Raji (cell line): ENCODE measurements around the gene TGM2.

Source experiments
- POLR2A ChIP-seq: IDR thresholded peaks from 2 replicates; pipeline ENCODE4 v1.6.1; 2011; ENCODE audit warnings: low read depth, low read length, control low read depth; ENCODE audit not compliant: insufficient read depth

Gene TGM2

DNA sequence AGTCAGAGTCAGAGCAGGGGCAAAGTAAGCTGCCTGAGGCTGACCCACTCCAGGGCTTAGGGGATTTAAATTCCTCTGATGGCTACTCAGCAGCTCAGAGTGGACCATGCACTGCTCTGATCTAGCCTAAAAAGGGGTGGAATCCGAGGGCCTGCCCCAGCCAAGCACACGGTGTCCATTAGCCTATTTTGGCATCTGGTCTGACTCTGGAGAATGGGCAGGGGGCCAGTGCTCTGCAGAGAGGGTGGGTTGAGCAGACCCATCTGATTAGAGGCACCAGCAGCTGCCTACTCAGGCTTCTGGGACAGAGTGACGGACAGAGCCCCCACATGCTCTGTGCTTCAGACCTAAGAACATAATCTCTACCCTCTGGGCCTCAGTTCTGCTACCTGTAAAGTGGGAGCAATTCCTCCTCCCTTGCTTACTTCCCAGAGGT lies 25.9 kb upstream of the TGM2 start:
- TF ChIP-seq POLR2A: no peak

DNA sequence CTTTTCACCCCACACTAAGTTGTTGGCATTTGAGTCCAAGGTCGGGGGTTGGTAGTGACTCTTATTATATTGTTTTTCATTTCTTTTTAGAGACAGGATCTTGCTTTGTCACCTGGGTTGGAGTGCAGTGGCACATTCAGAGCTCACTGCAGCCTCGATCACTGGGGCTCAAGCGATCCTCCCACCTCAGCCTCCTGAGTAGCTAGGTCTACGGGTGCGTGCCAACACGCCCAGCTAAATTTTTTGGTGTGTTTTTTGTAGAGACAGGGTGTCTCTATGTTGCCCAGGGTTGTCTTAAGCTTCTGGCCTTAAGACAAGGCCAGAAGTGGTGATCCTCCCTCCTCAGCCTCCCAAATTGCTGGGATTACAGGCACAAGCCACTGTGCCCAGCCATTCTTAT lies 25.1 kb upstream of the TGM2 start:
- no peak for TF ChIP-seq POLR2A

DNA sequence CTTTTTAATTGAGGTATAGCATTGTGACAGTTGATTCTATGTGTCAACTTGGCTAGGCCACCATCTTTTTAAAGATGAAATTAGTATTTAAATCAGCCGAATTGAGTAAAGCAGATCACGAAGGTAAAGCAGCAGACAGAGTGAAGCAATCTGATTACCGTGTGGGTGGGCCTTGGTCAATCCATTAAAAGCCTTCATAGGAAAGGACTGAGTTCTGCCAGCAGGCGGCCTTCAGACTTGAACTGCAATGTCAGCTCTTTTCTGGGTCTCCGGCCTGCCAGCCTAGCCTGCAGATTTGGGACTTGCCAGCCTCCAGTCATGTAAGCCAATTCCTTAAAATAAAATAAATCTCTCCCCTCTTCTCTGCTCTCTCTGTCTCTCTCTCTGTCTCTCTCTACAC lies 22.4 kb upstream of the TGM2 start:
- no peak for TF ChIP-seq POLR2A

DNA sequence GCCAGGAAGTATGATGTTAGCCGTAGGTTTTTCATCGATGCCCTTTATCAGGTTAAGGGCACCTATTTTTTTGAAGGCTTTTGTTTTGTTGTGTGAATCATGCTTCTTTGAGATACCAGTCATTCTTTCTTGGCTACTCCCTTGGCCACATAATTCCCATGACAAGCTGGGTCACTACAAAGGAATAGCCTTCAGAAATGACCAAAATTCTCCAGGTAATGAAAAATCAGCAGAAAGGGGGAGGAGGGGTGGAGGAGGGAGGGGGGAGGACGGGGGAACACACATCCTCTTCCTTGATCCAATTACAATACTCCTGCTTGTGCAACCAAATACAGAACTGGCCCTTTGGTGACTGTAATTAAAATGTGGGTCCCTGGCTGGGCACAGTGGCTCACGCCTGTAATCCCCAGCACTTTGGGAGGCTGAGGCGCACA lies 21.7 kb upstream of the TGM2 start:
- TF ChIP-seq POLR2A: no peak

DNA sequence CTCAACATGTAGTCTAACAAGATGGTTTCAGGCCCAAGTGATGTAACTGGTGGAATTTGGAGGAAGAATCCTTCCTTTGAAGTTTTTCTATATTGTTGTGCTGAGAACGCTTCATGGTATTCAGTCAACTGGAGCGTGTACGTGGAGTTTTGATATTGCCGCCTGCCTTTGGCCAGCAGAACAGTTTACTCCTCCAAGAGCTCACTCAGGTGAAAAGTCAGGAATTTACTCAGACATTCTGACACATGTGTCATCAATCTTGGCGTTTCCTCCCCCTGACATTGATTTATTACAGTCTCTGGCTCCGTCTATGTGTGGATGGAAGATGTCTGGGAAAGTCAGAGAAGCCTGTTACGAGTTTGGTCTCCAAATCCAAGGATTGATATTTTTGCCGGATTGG lies 19.0 kb upstream of the TGM2 start:
- TF ChIP-seq POLR2A: no peak

DNA sequence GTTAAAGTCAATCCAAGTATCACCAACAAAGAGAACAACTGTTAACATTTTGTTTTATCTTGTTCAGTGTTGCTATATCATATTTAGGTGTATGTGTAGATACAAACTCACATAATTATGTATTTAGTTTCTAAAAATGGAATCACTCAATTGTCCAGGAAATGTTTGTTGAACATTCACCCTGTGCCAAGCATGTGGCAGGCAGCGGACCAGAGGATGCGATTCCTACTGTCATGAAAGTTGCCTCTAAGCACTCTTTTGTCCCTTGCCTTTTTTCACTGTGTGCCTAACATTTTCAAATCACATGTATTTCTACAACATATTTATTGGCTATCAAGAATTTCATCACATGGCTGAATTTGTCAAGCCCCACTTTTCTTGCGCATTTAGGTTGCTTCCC lies 16.9 kb upstream of the TGM2 start:
- no peak for TF ChIP-seq POLR2A

DNA sequence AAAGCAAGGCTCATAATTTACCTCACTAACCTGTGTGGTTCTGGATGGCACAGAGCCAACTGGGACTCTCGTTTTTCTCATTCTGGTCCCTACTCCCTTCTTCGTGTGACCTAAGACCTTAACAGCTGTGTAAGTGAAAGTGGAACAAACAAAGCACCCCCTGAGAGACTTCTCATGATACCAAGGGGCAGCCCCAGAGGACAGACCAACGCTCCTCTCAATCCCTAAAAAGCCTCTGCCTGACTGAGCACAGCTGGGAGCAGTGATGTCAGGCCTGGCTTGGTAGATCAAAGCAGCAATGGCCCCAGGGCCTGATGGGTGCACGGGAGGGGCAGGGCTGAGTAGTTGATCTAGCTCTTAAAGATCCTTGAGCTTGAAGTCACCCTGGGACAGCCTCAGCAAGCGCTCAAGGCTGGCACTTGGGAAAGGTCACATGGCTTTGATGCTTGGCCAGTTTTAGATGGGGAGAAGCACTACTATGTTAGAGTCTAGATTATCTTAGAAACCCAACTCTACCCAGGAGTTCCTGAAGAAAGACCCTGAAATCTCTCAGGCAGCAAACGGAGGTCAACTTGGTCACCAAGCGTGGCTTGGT lies 16.2 kb upstream of the TGM2 start:
- TF ChIP-seq POLR2A: no peak

DNA sequence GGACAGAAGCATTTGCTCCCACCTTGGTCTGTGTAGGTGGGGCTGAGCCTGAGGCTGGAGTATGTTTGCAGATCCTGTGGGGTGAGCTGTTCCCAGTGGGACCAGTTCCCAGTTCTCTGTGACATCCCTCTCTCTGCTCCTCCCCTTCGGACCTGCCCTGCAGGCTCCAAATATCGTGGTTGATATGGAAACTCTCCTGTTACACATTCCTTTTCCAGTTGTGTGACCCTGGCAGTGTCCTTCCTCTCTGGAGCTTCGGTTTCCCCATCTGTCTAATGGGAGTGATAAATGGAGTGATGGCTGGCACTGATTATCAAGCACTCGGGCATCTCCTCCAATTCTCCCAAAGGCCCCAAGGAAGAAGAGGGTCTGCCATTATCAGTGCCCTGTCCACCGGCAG lies 15.7 kb upstream of the TGM2 start:
- TF ChIP-seq POLR2A: no peak

DNA sequence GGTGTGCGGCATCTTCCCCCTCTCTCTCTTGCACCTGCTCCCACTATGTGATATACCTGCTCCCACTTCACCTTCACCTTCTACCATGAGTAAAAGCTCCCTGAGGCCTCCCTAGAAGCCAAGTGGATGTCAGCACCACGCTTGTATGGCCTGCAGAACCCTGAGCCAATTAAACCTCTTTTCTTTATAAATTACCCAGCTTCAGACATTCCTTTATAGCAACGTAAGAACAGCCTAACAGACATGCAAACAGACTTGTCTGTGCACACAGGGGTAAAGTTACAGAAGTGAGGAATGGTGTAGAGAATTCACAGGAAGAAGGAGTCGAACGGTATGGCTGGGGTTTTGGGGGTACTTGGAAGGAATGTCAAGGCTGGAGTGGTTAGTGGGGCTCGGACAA lies 14.8 kb upstream of the TGM2 start:
- no peak for TF ChIP-seq POLR2A

DNA sequence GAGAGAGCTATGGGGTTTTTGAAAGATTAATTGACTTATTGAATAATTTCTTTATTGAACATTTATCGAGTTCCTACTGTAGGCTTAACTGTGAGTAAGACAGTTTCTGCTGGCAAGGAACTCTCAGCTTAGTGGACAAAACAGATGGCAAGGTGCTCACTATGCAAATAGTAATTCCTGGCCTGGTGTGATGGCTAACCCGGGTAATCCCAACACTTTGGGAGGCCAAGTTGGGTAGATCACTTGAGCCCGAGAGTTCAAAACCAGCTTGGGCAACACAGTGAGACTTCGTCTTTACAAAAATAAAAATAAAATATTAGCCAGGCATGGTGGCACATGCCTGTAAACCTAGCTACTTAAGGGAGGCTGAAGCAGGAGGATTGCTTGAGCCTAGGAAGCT lies 13.5 kb upstream of the TGM2 start:
- TF ChIP-seq POLR2A: no peak

DNA sequence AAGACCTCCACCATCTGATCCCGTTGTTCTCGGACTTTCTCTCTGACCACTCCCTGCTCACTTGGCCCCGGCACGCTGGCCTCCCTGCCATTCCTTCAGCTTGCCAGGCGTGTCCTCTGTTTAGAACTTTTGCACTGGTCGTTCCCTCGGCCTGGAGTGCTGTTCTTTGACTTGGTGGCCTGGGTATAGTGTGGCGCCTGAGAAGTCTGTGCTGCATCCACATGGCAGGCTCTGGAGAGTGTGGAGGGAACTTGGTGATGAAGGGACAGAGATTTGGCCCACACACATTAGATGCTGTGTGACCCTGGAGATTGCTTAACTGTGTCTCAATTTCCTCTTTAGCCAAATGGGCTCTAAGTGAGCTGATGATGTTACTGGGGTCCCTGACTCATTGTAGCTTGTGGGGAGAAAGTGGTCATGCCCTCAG lies 13.0 kb upstream of the TGM2 start:
- TF ChIP-seq POLR2A: no peak

DNA sequence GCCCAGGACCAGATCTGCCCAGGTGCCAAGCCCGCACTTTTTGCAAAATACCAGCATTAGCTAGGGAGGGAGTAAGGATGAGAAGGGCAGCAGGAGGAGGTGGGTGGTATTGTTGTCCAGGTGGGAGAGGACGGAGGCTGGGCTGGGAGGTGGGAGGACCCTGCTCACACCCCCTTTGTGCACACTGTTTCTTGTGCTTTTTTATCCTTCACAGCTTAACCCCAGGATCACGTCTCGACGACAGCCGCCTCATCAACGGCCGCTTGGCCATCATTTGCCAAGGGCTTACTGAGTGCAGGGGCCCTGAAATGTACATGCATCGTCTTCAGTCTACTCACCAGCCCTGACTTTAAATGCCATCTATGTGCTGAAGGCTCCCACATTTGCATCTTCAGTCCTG lies 12.1 kb upstream of the TGM2 start:
- no peak for TF ChIP-seq POLR2A

DNA sequence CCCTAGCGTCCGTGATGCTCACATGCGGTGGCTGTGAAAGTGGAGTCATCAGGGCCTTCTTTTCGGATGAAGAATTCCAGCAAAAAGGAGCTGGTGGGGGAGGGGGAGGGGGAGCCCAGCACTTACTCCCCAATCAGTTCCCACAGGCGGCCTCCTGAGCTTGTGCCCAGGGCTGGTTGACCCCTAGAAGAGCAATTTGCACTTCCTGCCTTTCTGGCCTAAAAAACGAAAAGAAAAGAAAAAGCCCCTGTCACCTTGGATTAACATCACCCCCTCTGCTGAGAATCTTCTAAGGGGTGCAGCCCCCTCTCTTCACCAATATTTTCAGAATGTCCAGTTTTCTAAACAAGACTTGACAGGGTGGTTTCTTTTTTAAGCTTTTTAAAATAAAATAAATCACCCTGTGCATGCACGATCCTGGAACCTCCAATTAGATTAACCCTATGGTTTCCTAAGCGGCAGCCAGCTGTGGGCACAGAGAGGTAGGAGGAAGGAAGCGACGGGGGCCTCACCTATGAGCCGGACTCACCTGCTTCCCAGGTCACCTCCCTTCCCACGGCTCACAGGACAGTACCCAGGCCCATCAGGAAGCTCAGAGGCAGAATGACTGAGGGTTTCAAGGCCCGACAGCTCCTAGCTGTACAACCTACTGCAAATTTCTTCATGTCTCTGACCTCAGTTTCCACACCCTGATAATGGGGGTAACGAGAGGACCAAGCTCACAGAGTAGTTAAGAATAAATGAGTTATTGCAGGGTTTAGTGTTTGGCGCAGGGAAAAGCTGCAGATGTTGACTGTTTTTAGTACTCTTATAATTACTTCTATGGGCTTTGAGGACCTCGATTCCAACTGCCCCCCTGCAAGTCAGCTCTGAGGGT lies 10.5 kb upstream of the TGM2 start:
- no peak for TF ChIP-seq POLR2A

DNA sequence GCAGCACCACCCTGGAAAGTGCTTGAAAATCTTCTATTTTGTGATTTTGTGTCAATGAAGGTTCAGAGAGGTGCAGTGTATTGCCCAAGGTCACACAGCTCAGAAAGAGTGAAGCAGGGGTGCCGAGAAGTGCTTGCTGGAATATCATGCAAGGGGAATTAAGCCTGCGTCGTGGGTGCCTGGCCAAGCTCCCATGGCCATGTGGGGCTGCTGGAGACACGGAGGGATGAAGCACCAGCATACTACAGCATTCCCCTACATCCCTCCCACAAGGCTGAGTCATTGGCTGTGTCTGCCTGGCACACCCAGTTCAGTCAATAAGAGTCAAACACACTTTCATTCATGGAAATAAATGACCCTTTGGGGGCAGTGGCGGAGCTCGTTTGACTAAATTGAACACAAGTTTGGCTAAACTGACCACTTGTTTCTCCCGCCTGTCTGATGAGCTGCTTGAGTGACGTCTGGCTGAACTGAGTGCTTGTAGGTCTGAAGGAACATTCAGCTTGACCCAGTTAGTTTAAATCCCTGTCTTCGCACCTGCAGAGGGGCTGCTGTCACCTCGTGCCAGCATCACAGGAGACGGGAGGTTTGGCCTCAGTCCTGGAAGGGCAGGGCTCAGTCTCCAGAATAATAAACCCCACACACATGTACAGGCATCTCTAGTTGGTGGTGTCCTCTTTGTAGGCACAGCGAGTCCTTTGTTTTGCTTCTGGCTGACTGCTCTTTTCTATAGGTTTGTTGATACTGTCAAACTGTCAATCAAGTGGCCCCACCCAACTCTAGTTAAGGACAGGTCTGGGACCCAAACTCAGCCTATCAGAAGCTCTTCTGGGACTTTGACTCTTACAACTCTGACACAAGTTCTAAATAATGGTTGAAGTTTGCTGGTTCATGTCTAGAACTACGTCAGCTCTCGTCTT lies 8.4 kb upstream of the TGM2 start:
- TF ChIP-seq POLR2A: no peak

DNA sequence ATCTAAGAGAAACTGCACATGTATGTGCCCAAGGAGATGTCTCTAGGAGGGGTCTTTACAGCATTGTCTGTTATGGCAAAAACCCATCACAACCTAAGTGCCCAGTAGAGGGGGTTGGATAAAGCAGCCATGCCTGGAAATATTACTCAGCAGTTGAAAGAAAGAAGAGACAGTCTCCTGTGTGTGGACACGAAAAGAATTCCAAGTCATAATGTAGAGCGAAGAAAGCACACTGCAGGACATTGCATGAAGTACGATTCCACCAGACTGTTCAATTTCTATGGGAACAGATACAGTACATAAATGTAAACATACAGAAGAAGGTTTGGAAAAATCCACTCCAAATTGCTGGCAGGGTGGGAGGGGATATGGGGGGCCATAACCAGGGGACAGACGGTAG lies 7.3 kb upstream of the TGM2 start:
- no peak for TF ChIP-seq POLR2A

DNA sequence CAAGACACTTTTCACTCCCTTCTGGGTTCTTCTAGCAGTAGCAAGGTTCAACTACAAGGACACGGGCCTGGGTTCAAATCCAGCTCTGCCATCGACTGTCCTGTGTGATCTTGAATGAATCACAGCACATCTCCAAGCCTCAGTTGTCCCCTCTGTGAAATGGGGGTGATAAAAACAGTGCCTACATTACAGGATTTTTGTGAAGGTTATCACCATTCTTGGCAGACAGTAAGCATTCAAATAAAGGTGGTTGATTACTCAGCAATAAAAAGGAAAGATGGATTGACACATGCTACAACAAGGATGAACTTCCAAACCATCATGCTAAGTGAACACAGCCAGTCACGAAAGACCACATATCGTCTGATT lies 6.6 kb upstream of the TGM2 start:
- no peak for TF ChIP-seq POLR2A
